Activated naive CD4-positive, alpha-beta T cell treated with anti-CD3 and anti-CD28 coated beads for 36 hours (primary cell): ENCODE measurements around the gene NTRK3. TPM values are rescaled to one million over a fixed set of nuclear protein-coding genes. Genes with fewer than 3 reads are reported as not detected.
A peak's percentile ranks its signal among the peaks of the same experiment; 100 is the strongest.

Experiments used
- CTCF ChIA-PET: fragments of 350-600 bp; sonication (Branson Sonifier 250); formaldehyde crosslinking; loops from one replicate; lab custom pipeline; 2021; ENCODE audit warnings: antibody characterized with exemption; lab: Charles Lee
- DNase-seq: peaks from one replicate; pipeline ENCODE4 v3.0.0-alpha.2; 2020
- H3K27ac Mint-ChIP-seq: one replicate; pipeline ENCODE4 v1.8.0; 2021; ENCODE audit warnings: mild to moderate bottlenecking, mixed read lengths
- H3K27me3 Mint-ChIP-seq: one replicate; pipeline ENCODE4 v1.8.0; 2021; ENCODE audit warnings: low read depth, mixed read lengths
- H3K36me3 Mint-ChIP-seq: one replicate; pipeline ENCODE4 v1.8.0; 2021; ENCODE audit warnings: low read depth, mixed read lengths
- H3K4me1 Mint-ChIP-seq: one replicate; pipeline ENCODE4 v1.8.0; 2021; ENCODE audit warnings: low read depth, mixed read lengths
- H3K4me3 Mint-ChIP-seq: one replicate; pipeline ENCODE4 v1.8.0; 2021; ENCODE audit warnings: mild to moderate bottlenecking, moderate library complexity, mixed read lengths
- H3K9me3 Mint-ChIP-seq: one replicate; pipeline ENCODE4 v1.8.0; 2021; ENCODE audit warnings: mixed read lengths
- intact Hi-C: fragments of 100-400 bp; cut with micrococcal nuclease; formaldehyde crosslinking; loops from one replicate; pipeline ENCODE4 v1.15.1; 2023
- total RNA-seq, 2 experiments: library from RNA; stranded (reverse); gene quantifications; one replicate each; pipeline ENCODE4 v1.2.3, GENCODE V29; 2021

NTRK3 gene
- 1 to 10 TPM in 1 of 2 experiments, under 1 TPM in 1; 0.95 to 1.4 TPM for total RNA-seq

DNA sequence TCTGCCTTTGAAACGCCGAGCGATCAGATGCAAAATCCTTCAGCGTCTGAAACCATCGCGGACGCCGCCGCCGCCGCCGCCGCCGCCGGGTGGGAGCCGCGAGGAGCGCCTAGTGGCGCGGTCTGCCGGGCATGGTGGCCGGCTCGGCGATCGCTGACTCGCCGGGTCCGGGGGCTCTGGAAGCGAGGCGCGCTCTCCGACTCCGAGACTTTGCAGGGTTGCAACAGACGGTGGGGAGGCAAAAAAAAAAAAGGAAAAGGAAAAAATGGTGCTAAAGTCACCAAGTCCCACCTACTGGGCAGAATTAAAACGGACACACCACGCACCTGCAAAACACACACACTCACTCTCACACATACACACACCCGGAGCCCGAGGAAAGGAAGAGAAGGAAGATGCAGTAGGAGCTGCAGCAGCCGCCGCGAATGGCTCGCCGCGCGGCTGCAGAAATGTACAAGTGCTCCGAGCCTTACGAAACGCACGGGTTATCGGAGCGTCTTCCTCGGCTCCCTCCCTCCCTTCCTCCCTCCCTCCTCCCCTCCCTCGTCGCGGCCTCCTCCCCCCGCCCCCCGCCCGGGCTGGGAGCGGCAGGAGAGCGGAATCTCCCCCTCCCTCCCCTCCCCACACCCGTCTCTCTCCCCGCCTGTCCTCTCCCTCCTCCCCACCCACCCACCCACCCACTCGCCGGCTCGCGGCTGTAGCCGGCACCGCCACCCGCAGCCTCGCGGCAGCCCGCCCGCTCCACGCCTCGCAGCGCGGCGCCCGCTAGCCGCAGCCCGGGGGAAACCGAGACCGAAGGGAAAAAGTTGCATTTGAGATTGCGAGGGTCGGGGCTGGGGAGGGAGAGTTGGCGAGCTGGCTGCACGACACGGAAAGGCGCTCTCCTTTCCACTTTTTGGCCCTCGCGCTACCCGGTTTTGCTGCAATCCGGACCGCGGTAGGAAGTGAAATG is at the start of gene NTRK3:
TSS of gene NTRK3 (minus strand) at position 461 of the 952 bp plus-strand sequence. CDS start 586 bp downstream, outside the sequence.
- H3K4me3 Mint-ChIP-seq = peak within 1 kb of the TSS; percentile 84
- peak; percentile 13 for DNase-seq
- no peaks in the 10 kb centered on the region for H3K9me3 Mint-ChIP-seq
- no peaks in the 10 kb centered on the region for H3K36me3 Mint-ChIP-seq
- H3K27ac Mint-ChIP-seq = peak within 1 kb of the TSS; percentile 19
- peaks cover 62% of the 10 kb centered on the region for H3K27me3 Mint-ChIP-seq
- H3K4me1 Mint-ChIP-seq = peaks cover 27% of the 10 kb centered on the region
- intact Hi-C loops = loop anchor here (5.0 kb wide), 1 partner anchor 211 kb away; the partner anchor contains the start of genes MRPL46 and MRPS11
- CTCF ChIA-PET = interaction anchor here (0.6 to 1.7 kb wide), 6 partner anchors 8 to 195 kb away, joined by 3 to 8 read pairs (median 4); no protein-coding TSS in a partner anchor

DNA sequence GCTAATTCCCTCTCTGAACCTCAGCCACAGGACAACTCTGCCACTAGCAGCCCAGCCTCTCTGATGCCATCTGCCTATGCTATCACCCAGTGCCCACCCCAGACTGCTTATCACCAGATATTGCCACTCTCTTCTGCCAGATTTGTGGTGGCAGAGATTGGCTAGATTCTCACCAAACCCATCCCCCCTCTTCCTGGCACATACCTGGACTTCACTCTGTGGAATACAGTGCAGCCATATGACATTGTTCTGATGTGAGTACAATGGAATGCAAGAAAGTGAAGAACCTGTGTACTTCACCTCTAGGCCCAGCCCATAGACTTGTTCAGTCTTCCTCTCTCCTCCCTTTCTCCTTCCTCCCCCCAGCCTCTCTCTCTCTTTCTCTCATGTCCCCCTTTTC is 46.9 kb upstream of the NTRK3 start:
- CTCF ChIA-PET = interaction anchor here (1.0 kb wide), 1 partner anchor 10 kb away, joined by 4 read pairs; no protein-coding TSS in a partner anchor
- intact Hi-C loops = no loop called here
- Mint-ChIP-seq H3K27me3 (no peaks in the 10 kb centered on the region), H3K4me1 (no peaks in the 10 kb centered on the region), H3K4me3 (no peak overlapping the region), H3K36me3 (no peaks in the 10 kb centered on the region), H3K9me3 (no peaks in the 10 kb centered on the region), H3K27ac (no peak overlapping the region)
- DNase-seq = no peak

DNA sequence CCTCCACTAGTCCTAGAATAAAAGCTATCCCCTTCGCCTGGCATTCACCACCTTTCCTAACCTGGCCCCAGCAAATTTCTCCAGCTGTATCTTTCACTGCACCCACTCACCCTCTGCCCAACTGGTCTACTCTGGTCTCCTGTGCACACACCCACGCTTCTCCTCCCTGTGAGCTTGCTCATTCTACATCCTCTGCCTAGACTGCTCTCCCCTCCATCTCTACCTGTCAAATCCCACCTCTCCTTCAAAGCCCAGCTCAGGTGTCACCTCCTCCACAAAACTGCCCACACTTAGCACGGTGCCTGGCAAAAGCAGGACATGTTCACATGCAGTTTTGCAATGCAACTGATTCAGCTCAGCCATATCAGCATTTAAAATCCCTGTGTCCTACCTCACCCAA is 45.8 kb upstream of the NTRK3 start:
- no peak for DNase-seq
- H3K4me1 Mint-ChIP-seq = no peaks in the 10 kb centered on the region
- H3K27ac Mint-ChIP-seq = no peak overlapping the region
- H3K36me3 Mint-ChIP-seq = no peaks in the 10 kb centered on the region
- CTCF ChIA-PET = interaction anchor here (0.6 to 1.0 kb wide), 2 partner anchors 28 to 45 kb away, joined by 3 to 4 read pairs; no protein-coding TSS in a partner anchor
- peaks cover 4% of the 10 kb centered on the region for H3K27me3 Mint-ChIP-seq
- H3K9me3 Mint-ChIP-seq = no peaks in the 10 kb centered on the region
- H3K4me3 Mint-ChIP-seq = no peak overlapping the region
- intact Hi-C loops = no loop called here

DNA sequence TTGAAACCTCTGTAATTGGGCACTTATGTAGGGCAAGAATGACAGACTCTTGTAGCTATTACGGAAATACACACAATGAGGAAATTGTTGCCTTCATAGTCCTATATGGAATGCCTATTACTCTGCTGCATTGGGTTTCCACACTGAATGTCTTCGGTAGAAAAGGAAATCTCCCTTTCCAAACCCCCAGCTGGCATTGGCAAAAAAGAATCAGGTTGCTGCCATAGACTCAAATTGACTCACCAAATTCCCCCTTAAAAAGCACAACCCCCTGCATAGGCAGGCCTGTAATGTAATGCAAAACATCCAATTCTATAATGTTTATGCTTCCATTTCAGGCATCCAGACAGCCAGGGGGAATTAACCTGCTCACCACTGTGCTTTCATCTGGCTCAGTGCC is 44.8 kb upstream of the NTRK3 start:
- CTCF ChIA-PET = no interaction called here
- H3K27ac Mint-ChIP-seq = no peak overlapping the region
- H3K9me3 Mint-ChIP-seq = no peaks in the 10 kb centered on the region
- H3K36me3 Mint-ChIP-seq = no peaks in the 10 kb centered on the region
- H3K4me3 Mint-ChIP-seq = no peak overlapping the region
- DNase-seq = no peak
- no peaks in the 10 kb centered on the region for H3K4me1 Mint-ChIP-seq
- intact Hi-C loops = no loop called here
- peaks cover 4% of the 10 kb centered on the region for H3K27me3 Mint-ChIP-seq

DNA sequence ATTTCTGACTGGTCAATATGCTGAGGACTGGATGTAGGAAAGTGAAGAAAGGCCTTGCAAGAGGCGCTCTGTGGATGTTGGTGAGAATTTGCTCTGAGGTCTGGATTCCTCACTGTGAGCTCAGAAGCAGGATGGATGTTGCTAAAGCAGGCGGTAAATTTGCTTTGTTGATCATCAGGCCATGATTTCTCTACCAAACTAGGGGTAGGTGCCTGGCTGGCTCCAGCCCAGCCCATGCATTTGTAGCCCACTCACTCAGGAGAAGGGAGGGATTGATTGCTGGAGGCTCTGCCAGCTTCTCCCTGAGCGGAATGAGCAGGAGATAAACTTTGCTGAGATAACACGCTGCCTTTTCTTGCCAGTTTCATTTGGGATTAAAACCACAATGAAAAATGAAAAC is 44.3 kb upstream of the NTRK3 start:
- Mint-ChIP-seq H3K4me3 (no peak overlapping the region), H3K4me1 (no peaks in the 10 kb centered on the region), H3K9me3 (no peaks in the 10 kb centered on the region), H3K27me3 (peaks cover 4% of the 10 kb centered on the region), H3K36me3 (no peaks in the 10 kb centered on the region), H3K27ac (no peak overlapping the region)
- no peak for DNase-seq
- CTCF ChIA-PET = no interaction called here
- intact Hi-C loops = no loop called here

DNA sequence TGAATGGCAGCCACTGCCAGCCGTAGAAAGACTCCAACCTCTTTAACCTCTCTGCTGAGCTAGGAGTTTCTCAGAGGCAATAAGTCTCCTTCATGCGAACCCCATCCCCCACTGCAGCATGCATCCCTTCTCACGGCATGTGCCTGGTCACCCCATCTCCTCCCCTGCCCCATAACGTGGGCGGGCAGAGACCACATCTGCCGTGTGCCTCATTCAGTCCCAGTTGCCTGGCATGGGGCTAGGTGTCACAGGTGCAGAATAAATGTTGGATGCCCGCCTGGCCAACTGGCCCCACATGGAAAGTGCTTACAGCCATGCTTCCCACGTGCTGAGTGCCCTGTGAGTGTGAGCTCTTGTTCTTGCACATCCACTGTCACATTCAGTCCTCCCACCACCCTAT is 43.5 kb upstream of the NTRK3 start:
- CTCF ChIA-PET = no interaction called here
- Mint-ChIP-seq H3K4me3 (no peak overlapping the region), H3K27me3 (peaks cover 4% of the 10 kb centered on the region), H3K36me3 (no peaks in the 10 kb centered on the region), H3K4me1 (no peaks in the 10 kb centered on the region), H3K27ac (no peak overlapping the region), H3K9me3 (no peaks in the 10 kb centered on the region)
- DNase-seq = no peak
- intact Hi-C loops = no loop called here

DNA sequence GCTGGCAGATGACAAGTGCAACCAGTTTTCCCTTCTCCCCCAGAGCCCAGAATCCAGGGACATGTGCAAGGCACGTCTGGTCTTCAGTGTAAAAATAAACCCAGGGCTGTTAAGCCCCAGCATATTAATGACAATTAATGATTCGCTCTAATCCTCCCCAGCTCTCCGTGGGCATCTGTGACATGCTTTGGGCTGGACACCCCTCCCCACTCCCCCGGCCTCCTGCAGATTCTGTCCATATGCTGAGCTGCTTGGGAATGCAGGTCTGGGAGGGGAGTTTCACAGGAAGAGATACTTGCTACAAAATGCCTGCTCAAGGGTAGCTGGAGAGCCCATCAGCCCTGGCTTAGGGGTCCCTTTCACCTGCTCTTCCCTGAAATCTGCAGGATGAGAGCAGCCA is 43.0 kb upstream of the NTRK3 start:
- Mint-ChIP-seq H3K36me3 (no peaks in the 10 kb centered on the region), H3K4me1 (no peaks in the 10 kb centered on the region), H3K27ac (no peak overlapping the region), H3K27me3 (peaks cover 4% of the 10 kb centered on the region), H3K9me3 (no peaks in the 10 kb centered on the region), H3K4me3 (no peak overlapping the region)
- intact Hi-C loops = no loop called here
- CTCF ChIA-PET = no interaction called here
- no peak for DNase-seq

DNA sequence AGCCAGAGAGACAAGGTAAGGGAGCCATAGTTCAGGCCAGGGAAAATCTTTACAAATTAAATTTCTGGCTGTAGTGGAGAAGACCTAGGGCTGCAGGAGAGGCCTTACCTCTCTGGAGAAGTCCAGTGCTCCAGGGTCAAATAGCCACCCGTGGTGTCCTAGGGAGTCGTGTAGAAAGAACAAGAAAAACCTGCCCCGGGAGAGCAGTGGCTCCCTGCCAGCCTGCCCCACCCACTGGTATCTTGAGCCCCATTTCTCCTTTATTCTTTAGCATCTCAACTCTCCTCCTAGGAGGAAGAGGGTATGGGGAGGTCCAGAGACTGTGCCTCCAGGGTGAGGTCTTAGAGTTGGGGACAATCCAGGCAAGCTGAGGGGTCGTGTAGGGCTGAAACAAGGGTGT is 32.1 kb upstream of the NTRK3 start:
- CTCF ChIA-PET = no interaction called here
- no peaks in the 10 kb centered on the region for H3K4me1 Mint-ChIP-seq
- H3K4me3 Mint-ChIP-seq = no peak overlapping the region
- intact Hi-C loops = no loop called here
- no peak overlapping the region for H3K27ac Mint-ChIP-seq
- no peaks in the 10 kb centered on the region for H3K9me3 Mint-ChIP-seq
- peaks cover 23% of the 10 kb centered on the region for H3K27me3 Mint-ChIP-seq
- H3K36me3 Mint-ChIP-seq = no peaks in the 10 kb centered on the region
- no peak for DNase-seq

DNA sequence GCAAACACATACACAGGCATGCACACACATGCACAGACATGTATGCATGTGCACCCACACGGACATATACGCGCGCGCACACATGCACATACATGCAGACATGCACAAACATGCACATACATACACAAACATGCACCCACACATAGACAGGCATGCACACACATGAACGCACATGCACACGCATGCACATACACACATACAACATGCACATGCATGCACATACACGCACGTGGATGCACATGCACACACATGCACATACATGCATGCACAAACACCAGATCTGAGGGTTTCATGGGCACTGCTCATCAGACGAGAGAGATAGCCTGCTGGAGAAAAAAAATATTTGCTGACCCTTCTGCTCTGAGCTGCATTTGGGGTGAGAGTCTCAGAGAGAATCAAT is 31.7 kb upstream of the NTRK3 start:
- Mint-ChIP-seq H3K4me3 (no peak overlapping the region), H3K27ac (no peak overlapping the region), H3K27me3 (peaks cover 27% of the 10 kb centered on the region), H3K9me3 (no peaks in the 10 kb centered on the region), H3K4me1 (no peaks in the 10 kb centered on the region), H3K36me3 (no peaks in the 10 kb centered on the region)
- intact Hi-C loops = no loop called here
- DNase-seq = no peak
- CTCF ChIA-PET = no interaction called here

DNA sequence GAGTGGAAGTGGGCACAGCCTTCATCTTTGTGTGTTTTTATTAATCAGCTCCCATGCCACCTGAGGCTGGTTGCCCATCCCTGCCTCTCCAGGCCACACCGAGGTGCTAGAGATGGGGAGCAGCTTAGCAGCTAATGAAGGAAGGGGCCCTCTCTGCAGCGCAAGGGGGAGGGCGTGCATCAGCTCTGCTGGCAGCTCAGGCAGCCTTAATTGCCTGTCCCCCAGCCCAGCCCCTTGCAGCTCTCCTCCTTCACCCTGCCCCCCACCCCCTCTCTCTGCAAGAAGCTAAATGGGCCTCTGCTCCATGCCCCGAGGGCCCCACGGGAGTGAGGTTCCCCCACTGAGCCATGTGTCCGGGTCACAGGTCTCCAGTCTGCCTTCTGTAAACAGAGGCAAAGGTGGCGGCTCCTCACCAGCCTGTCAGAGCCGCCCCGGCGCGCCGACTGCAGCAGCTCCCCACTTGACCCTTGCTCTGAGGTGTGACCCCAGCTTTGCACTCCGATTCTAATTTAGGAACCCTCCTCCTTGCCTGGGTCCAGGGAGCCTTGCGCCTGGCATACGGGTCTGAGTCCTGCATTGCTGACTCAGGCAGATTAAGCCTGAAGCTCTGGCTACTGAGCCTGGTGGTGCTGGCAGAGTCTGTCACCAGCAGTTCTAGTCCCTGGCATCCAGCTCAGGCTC is 27.9 kb upstream of the NTRK3 start:
- H3K27ac Mint-ChIP-seq = no peak overlapping the region
- intact Hi-C loops = no loop called here
- CTCF ChIA-PET = interaction anchor here (0.7 to 2.2 kb wide), 2 partner anchors 9 to 76 kb away, joined by 3 to 8 read pairs; no protein-coding TSS in a partner anchor

DNA sequence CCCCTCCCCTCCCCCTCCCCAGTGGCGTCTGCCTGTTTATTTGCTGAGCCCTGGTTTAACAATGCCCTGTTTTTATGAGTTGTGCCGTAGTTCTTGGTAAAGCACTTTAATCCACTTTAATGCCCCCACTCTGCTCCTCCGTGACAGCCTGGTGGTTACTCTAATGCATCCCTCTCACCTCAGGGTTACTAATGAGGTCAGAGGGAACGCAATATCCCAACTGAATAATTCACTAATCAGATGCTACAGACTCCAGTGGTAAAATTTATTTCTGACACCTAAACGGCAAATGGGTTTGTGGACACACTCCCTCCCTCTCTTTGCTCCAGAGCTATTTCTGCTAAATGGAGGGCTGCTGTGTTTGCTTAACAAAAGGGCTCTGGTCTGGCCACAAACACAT is 26.1 kb upstream of the NTRK3 start:
- no peak overlapping the region for H3K27ac Mint-ChIP-seq
- H3K36me3 Mint-ChIP-seq = no peaks in the 10 kb centered on the region
- H3K4me3 Mint-ChIP-seq = no peak overlapping the region
- DNase-seq = no peak
- no peaks in the 10 kb centered on the region for H3K4me1 Mint-ChIP-seq
- H3K9me3 Mint-ChIP-seq = no peaks in the 10 kb centered on the region
- intact Hi-C loops = no loop called here
- CTCF ChIA-PET = interaction anchor here (1.3 kb wide), 1 partner anchor 10 kb away, joined by 4 read pairs; no protein-coding TSS in a partner anchor
- H3K27me3 Mint-ChIP-seq = peaks cover 47% of the 10 kb centered on the region

More for the DNA sequence above, 27.9 kb upstream of the NTRK3 start:
- no peak for DNase-seq
- H3K36me3 Mint-ChIP-seq = no peaks in the 10 kb centered on the region
- H3K27me3 Mint-ChIP-seq = peaks cover 42% of the 10 kb centered on the region
- H3K4me3 Mint-ChIP-seq = no peak overlapping the region
- no peaks in the 10 kb centered on the region for H3K4me1 Mint-ChIP-seq
- no peaks in the 10 kb centered on the region for H3K9me3 Mint-ChIP-seq

DNA sequence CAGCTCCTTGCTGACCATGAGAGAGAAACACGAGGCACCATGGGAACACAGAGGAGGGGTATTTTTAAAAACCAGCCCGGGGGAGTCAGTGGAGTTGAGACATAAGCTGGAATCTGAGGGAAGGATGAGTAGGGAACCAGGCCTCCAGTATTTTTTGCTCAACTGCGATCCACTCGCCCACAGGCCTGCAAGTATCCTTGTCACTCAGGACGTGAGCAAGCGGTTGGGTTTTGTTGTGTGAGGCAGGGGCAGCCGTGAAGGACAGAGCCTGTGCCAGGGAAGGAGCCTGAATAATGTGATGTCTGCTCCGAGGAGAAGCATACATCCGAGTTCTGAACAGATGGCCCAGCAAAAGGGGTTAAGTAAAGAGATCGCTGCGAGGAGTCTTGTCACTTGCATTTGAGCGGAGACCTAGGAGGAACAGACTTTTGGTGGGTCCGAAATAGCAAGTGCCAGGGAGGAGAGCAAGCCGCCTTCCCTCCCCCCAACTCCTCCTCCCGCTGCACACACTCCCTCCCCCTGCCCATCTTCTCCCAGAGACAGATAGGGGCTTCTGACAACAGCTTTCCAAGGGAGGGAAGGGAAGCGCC is 20.4 kb upstream of the NTRK3 start:
- Mint-ChIP-seq H3K36me3 (no peaks in the 10 kb centered on the region), H3K4me1 (no peaks in the 10 kb centered on the region), H3K27me3 (peaks cover 16% of the 10 kb centered on the region), H3K4me3 (no peak overlapping the region), H3K27ac (no peak overlapping the region), H3K9me3 (no peaks in the 10 kb centered on the region)
- CTCF ChIA-PET = interaction anchor here (0.9 to 6.8 kb wide), 2 partner anchors 30 to 154 kb away, joined by 4 to 85 read pairs; no protein-coding TSS in a partner anchor
- no peak for DNase-seq
- intact Hi-C loops = no loop called here
